RWPE1 (cell line): ENCODE data around the gene SAA2.
A peak's percentile ranks its signal among the peaks of the same experiment; 100 is the strongest.
"Not testable (repeated sequence)": the region's sequence is repeated elsewhere in the genome, so short reads cannot be mapped to it uniquely, and the experiment has no call there.

Experiments
- CTCF ChIA-PET: fragments of 350-600 bp; sonication (Branson Sonifier 250); formaldehyde crosslinking; extraction: SDS; loops from one replicate; lab custom pipeline; 2021; lab: Yijun Ruan, JAX
- POLR2A ChIA-PET: fragments of 400-600 bp; formaldehyde crosslinking; extraction: SDS; loops from one replicate; lab custom pipeline; 2020; ENCODE audit warnings: antibody characterized with exemption; ENCODE audit not compliant: low non-redundant PET; lab: Yijun Ruan, JAX
- DNase-seq: peaks from one replicate; pipeline ENCODE4 v3.0.0; 2012; ENCODE audit warnings: low spot score
- H3K27ac ChIP-seq: fragments of 450-650 bp; 2 replicates; pipeline ENCODE4 v1.5.1; 2017
- CTCF ChIP-seq: fragments of 450-650 bp; conservative IDR thresholded peaks from 2 replicates; pipeline ENCODE4 v1.5.1; 2017; ENCODE audit warnings: low read depth, mild to moderate bottlenecking

The SAA2 gene

GRCh38 chr11:18203723-18204122 lies 44.7 kb downstream of the SAA2 start:
- CTCF ChIA-PET: interaction anchor here (0.5 to 1.0 kb wide), 3 partner anchors 32 to 1146 kb away, joined by 3 read pairs; no protein-coding TSS in a partner anchor
- POLR2A ChIA-PET: no interaction called here
- 0 out of 2 replicates have a peak, but pooled peaks have one; percentile 13 for TF ChIP-seq CTCF
- H3K27ac ChIP-seq: no peak overlapping the region
- DNase-seq: peak; percentile 37

- H3K27ac ChIP-seq, DNase-seq, POLR2A ChIA-PET: not testable (repeated sequence)
- CTCF ChIA-PET: interaction anchor here (0.6 kb wide), 1 partner anchor 311 kb away, joined by 3 read pairs; no protein-coding TSS in a partner anchor
These were observed 50.7 kb downstream of the SAA2 start for GRCh38 chr11:18197738-18198137.

- DNase-seq: no peak
- H3K27ac ChIP-seq: no peak overlapping the region
- POLR2A ChIA-PET: no interaction called here
- CTCF ChIA-PET: no interaction called here
- no peak for TF ChIP-seq CTCF
These were observed 51.9 kb downstream of the SAA2 start for GRCh38 chr11:18196532-18196931.
